Psoas muscle (tissue), 8 donors: ENCODE measurements around the gene DENND1A. TPM values are rescaled to one million over a fixed set of nuclear protein-coding genes. Genes with fewer than 3 reads are reported as not detected.

ENCODE experiments used
- ATAC-seq, 4 donors: fragments of 200-7000 bp; cut with Tn5 transposase; one replicate each; pipeline ENCODE4 v1.9.1; 2020; ENCODE audit warnings: moderate library complexity in 3 of 4, mild to moderate bottlenecking in 2 of 4
- DNase-seq, 2 donors: peaks; one replicate each; pipeline ENCODE4 v3.0.0-alpha.2; 2020
- H3K27ac ChIP-seq: fragments of 200-600 bp; one replicate; pipeline ENCODE4 v1.8.0; 2022
- H3K27me3 ChIP-seq, 3 donors: fragments of 200-600 bp in 1 of 3; one replicate each; pipeline versions ENCODE4 v1.6.1 to v1.8.0; 2013 to 2022; ENCODE audit warnings: low read length in 2 of 3, mild to moderate bottlenecking in 2 of 3, moderate library complexity in 1 of 3; ENCODE audit not compliant: insufficient read depth in 3 of 3
- H3K36me3 ChIP-seq, 2 donors: fragments of 200-600 bp in 1 of 2; one replicate each; pipeline versions ENCODE4 v1.6.1 to v1.8.0; 2013 to 2022; ENCODE audit warnings: low read depth in 1 of 2, mild to moderate bottlenecking in 1 of 2, moderate library complexity in 1 of 2; ENCODE audit not compliant: insufficient read depth in 1 of 2
- H3K4me1 ChIP-seq: fragments of 200-600 bp; one replicate; pipeline ENCODE4 v1.8.0; 2022
- H3K4me3 ChIP-seq: fragments of 200-600 bp; one replicate; pipeline ENCODE4 v1.8.0; 2022; ENCODE audit warnings: mild to moderate bottlenecking
- H3K9me3 ChIP-seq: fragments of 200-600 bp; one replicate; pipeline ENCODE4 v1.8.0; 2022
- WGBS, 3 donors: extraction: QIAGEN DNeasy Blood & Tissue Kit; methylation state at CpG; one replicate each; pipeline versions ENCODE4 v1.1.6 to v1.1.7; 2013; 5-methylcytosine and 5-hydroxymethylcytosine counted together
- intact Hi-C, 2 donors: fragments of 100-400 bp; cut with DNase I; formaldehyde crosslinking; loops; one replicate each; pipeline versions ENCODE4 v1.11.0 to v1.14.2; 2022
- polyA plus RNA-seq, 3 donors: library from polyadenylated mRNA; stranded (reverse); fragments of 200-250 nt; gene quantifications; one replicate each; pipeline ENCODE4 v1.2.3, GENCODE V29; 2013
- total RNA-seq, 4 donors: library from RNA; stranded (reverse); fragmentation: NEBNext Ultra II Directional in 2 of 4; extraction: Animal tissue kit (Norgen Biotek cat#: 25700) in 2 of 4; gene quantifications; one replicate each; pipeline versions ENCODE4 v1.2.1 to v1.2.4, GENCODE V29; 2021 to 2023
- TF ChIP-seq, protein P1 (sequence below): fragments of 200-600 bp; IDR thresholded peaks from one replicate; pipeline ENCODE4 v1.8.0; 2022; ENCODE audit warnings: antibody characterized with exemption
- donor health status: healthy with polysubstance abuse.
- donor health status: DM: no; HTN: no; CAD: no; lungs with moderate emphysema.
- donor health status: Bipolar disorder and iron deficiency.
- donor health status: healthy.
- donor health status: DM: yes; HTN: yes; CAD: no.
- donor health status: DM: no; HTN: no; CAD: no.
- donor health status: DM: no; HTN: no; CAD: no.
- donor health status: DM: yes; HTN: yes; CAD: no.

Gene DENND1A
- total and polyA plus RNA-seq, 7 donors = 6.1 to 17.3 (median 13.9) TPM

DNA sequence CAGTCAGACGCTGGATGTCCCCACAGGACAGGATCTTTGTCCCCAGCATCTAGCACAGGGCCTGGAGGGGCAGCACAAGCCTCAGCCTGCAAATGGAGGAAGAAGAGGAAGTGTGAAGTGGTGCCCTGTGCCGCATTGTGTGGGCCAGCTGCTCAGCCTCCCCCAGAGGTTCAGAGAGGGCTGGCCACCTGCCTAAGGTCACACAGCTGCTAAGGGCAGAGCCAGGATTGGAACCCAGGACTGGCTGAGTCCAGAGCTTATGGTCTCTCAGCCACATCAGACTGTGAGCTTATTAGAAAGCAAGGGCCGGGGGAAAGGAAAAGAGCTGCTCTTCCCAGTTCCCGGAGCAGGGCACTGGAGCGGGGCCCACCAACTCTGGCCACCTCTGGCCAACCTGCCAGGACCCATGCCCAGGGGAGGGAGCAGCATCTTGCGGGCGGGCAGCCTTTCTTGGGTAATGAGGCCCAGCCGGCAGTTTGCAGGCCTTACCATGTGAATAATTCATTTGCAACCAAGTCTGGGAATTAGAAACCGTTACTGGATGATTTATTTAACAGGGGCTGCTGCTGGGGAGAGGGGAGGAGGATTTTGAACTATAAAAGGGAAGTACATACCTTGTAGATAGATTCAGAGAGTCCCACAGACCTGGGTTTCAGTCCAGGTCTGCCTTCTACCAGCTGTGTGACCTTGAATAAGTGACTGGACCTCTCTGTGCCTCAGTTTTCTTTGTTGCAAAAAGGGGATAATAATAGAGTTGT is 585.6 kb downstream of the DENND1A start:
- 91 to 92% (median 92%) methylated on average over 9 of the region's 9 CpGs for WGBS, 3 donors
- DNase-seq = no peak
- Histone ChIP-seq H3K27me3 (no peaks in the 10 kb centered on the region), H3K4me1 (peaks cover 7% of the 10 kb centered on the region), H3K27ac (no peak overlapping the region), H3K36me3 (no peaks in the 10 kb centered on the region), H3K9me3 (no peaks in the 10 kb centered on the region), H3K4me3 (no peak overlapping the region)
- TF ChIP-seq, protein P1, sequence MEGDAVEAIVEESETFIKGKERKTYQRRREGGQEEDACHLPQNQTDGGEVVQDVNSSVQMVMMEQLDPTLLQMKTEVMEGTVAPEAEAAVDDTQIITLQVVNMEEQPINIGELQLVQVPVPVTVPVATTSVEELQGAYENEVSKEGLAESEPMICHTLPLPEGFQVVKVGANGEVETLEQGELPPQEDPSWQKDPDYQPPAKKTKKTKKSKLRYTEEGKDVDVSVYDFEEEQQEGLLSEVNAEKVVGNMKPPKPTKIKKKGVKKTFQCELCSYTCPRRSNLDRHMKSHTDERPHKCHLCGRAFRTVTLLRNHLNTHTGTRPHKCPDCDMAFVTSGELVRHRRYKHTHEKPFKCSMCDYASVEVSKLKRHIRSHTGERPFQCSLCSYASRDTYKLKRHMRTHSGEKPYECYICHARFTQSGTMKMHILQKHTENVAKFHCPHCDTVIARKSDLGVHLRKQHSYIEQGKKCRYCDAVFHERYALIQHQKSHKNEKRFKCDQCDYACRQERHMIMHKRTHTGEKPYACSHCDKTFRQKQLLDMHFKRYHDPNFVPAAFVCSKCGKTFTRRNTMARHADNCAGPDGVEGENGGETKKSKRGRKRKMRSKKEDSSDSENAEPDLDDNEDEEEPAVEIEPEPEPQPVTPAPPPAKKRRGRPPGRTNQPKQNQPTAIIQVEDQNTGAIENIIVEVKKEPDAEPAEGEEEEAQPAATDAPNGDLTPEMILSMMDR = no peak
- ATAC-seq = no peak
- intact Hi-C loops = loop anchor here in 1 of 2 donors (10.0 kb wide), 1 partner anchor 220 kb away; no protein-coding TSS in a partner anchor

DNA sequence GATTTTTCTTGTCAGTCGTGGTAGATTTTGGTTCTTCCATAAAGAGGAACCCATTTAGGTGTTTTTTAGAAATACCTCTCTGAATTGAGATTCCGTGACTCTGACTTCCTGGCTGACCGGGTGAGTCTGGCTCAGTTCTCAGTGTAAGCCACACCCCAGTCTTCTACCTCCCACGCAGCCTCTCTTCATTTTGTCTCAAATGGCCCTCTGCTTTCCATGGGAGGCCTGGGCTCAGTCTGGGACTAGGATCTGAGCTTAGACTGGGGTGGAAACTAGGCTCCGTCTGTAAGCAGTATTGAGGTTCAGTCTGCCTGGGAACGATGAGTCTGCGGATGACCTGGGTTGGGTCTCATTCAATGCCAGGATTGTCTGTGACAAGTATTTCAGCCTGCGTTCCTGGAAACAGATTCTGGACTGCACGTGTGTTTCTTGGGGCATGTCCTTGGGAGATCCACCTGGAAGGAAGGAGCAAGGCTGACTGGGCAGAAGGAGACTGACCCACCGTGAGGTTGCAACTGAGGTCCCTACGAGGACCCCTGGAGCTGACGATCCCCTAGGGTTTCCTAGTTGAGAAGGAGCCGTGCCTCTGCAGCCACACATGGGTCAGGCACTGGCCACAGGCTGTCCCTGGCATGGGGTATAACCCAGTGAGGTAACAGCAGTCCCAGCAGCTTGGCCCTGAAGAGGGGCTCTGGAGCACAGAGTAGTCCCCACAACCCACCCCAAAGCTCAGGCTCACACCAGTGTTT is 586.3 kb downstream of the DENND1A start:
- Histone ChIP-seq H3K4me1 (peaks cover 7% of the 10 kb centered on the region), H3K27ac (no peak overlapping the region), H3K4me3 (no peak overlapping the region), H3K27me3 (no peaks in the 10 kb centered on the region), H3K36me3 (no peaks in the 10 kb centered on the region), H3K9me3 (no peaks in the 10 kb centered on the region)
- intact Hi-C loops = loop anchor here in 1 of 2 donors (10.0 kb wide), 1 partner anchor 219 kb away; no protein-coding TSS in a partner anchor
- 50 to 69% (median 59%) methylated on average over 13 of the region's 13 CpGs for WGBS, 3 donors
- DNase-seq (no peak), ATAC-seq (no peak)
- TF ChIP-seq, protein P1 = no peak

DNA sequence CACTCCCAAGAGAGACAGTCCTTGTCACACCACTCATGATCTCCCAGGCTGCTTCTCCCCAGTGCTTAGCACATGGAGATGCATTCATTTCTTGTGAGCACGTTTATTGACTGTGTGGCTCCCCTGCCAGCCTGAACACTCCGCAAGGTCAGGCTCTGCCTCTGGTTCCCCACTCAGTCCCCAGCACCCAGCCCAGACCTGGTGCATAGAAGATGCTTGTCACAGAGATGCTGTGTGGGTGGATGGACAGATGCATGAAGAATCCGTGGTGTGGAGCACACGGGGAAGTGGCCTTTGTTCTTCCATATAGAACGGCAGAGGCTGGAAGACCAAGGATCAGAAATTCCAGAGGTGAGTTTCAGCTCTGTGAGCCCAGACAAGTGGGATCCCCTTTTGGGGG is 587.7 kb downstream of the DENND1A start:
- WGBS, 3 donors = 77 to 80% (median 78%) methylated on average over 5 of the region's 5 CpGs
- peaks cover 7% of the 10 kb centered on the region for H3K4me1 ChIP-seq
- intact Hi-C loops = loop anchor here in 1 of 2 donors (10.0 kb wide), 1 partner anchor 217 kb away; no protein-coding TSS in a partner anchor
- H3K4me3 ChIP-seq = no peak overlapping the region
- no peak for DNase-seq
- H3K27ac ChIP-seq = no peak overlapping the region
- H3K27me3 ChIP-seq = no peaks in the 10 kb centered on the region
- H3K36me3 ChIP-seq = no peaks in the 10 kb centered on the region
- H3K9me3 ChIP-seq = no peaks in the 10 kb centered on the region
- TF ChIP-seq, protein P1 = no peak
- no peak for ATAC-seq

DNA sequence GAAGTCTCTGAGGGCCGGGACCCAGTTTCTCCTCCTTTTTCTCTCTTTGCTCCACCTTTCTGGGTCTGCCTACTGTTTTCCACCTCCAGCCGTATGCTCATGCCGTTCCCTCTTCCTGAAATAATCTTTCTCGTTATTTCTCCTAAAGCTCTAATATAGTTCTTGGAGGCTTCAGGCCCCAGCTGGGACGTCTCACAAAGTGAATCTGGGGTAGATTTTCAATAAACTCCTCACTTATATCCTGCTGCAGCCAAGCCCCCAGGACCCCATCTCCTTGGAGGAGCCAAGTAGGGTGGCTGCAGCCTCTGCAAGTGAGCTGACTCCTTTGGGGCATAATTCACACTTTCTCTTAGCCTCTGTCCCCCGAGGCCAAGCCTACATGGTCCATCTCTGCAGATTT is 588.1 kb downstream of the DENND1A start:
- Histone ChIP-seq H3K4me3 (no peak overlapping the region), H3K4me1 (peaks cover 7% of the 10 kb centered on the region), H3K27me3 (no peaks in the 10 kb centered on the region), H3K9me3 (no peaks in the 10 kb centered on the region), H3K36me3 (no peaks in the 10 kb centered on the region), H3K27ac (no peak overlapping the region)
- ATAC-seq (no peak), DNase-seq (no peak)
- TF ChIP-seq, protein P1 = no peak
- 83 to 87% (median 84%) methylated on average over 6 of the region's 6 CpGs for WGBS, 3 donors
- intact Hi-C loops = loop anchor here in 1 of 2 donors (10.0 kb wide), 1 partner anchor 217 kb away; no protein-coding TSS in a partner anchor
